Smooth muscle cell (in vitro differentiated cells): ENCODE results near the gene RFX2. TPM values are rescaled to one million over a fixed set of nuclear protein-coding genes. Genes with fewer than 3 reads are reported as not detected.

Experiments used
- DNase-seq: peaks from one replicate; lab custom pipeline; 2025; ENCODE audit not compliant: unreplicated experiment; lab: John Stamatoyannopoulos, UW
- H2AFZ ChIP-seq: fragments of 200-600 bp; sonication (generic); 2 replicates; pipeline ENCODE4 v1.6.0; 2016; ENCODE audit warnings: antibody characterized with exemption, low read depth, mild to moderate bottlenecking
- H3F3A ChIP-seq: fragments of 200-600 bp; sonication (generic); 2 replicates; pipeline ENCODE4 v1.6.0; 2017; ENCODE audit warnings: antibody characterized with exemption, low read depth
- H3K27ac ChIP-seq: fragments of 200-600 bp; sonication (generic); 2 replicates; pipeline ENCODE4 v1.5.1; 2016; ENCODE audit warnings: low read depth, mild to moderate bottlenecking
- H3K27me3 ChIP-seq: fragments of 200-600 bp; sonication (generic); 2 replicates; pipeline ENCODE4 v1.6.1; 2016; ENCODE audit warnings: low read depth, mild to moderate bottlenecking
- H3K36me3 ChIP-seq: fragments of 200-600 bp; sonication (generic); 2 replicates; pipeline ENCODE4 v1.5.1; 2016; ENCODE audit warnings: low read depth
- H3K4me1 ChIP-seq: fragments of 200-600 bp; sonication (generic); 2 replicates; pipeline ENCODE4 v1.5.1; 2016; ENCODE audit warnings: low read depth
- H3K4me2 ChIP-seq: fragments of 200-600 bp; sonication (generic); 2 replicates; pipeline ENCODE4 v1.6.0; 2016; ENCODE audit warnings: mild to moderate bottlenecking
- H3K4me3 ChIP-seq: fragments of 200-600 bp; sonication (generic); 2 replicates; pipeline ENCODE4 v1.5.1; 2016; ENCODE audit warnings: mild to moderate bottlenecking
- H3K79me2 ChIP-seq: fragments of 200-600 bp; sonication (generic); 2 replicates; pipeline ENCODE4 v1.6.0; 2016; ENCODE audit warnings: low read depth, mild to moderate bottlenecking
- H3K9ac ChIP-seq: fragments of 200-600 bp; sonication (generic); 2 replicates; pipeline ENCODE4 v1.6.0; 2016; ENCODE audit warnings: low read depth
- H3K9me3 ChIP-seq: fragments of 200-600 bp; sonication (generic); replicated peaks from 2 replicates; pipeline ENCODE4 v1.5.1; 2016; ENCODE audit warnings: low read depth
- H4K20me1 ChIP-seq: fragments of 200-600 bp; sonication (generic); 2 replicates; pipeline ENCODE4 v1.6.0; 2016; ENCODE audit warnings: low read depth
- WGBS: methylation state at CpG from one replicate; pipeline ENCODE4 v1.1.7; 2016; ENCODE audit warnings: low lambda C conversion rate; 5-methylcytosine and 5-hydroxymethylcytosine counted together
- polyA plus RNA-seq: library from polyadenylated mRNA; unstranded; fragments of >200 nt; fragmentation: Nextera tagmentation; extraction: Ambion mirVana; gene quantifications from 2 replicates; pipeline ENCODE4 v1.2.1, GENCODE V29; 2016
- total RNA-seq: library from RNA; depleted of rRNA; stranded (reverse); fragments of >200 nt; gene quantifications from 2 replicates; pipeline ENCODE4 v1.2.3, GENCODE V29; 2014
- TF ChIP-seq, protein P1 (sequence below): fragments of 200-600 bp; sonication (generic); IDR thresholded peaks from 2 replicates; pipeline ENCODE4 v1.5.1; 2017; ENCODE audit warnings: borderline replicate concordance, mild to moderate bottlenecking, antibody characterized with exemption; ENCODE audit not compliant: insufficient read depth, poor library complexity, severe bottlenecking

The RFX2 gene
- total and polyA plus RNA-seq, 2 experiments from 2014 or later: 4.7 to 7.5 TPM

DNA sequence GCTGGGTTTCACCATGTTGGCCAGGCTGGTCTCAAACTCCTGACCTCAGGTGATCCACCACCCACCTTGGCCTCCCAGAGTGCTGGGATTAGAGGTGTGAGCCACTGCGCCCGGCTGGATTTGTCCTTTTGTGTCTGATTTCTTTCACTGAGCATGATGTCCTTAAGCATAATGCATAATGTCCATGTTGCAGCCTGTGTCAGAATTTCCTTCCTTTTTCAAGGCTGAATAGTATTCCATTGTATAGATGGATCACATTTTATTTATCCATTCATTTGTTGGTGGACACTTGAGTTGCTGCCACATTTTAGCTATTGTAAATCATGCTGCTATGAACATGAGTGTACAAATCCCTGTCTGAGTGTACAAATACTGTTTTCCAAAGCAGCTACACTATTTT is 25.5 kb downstream of the RFX2 start:
- no peak overlapping the region for H2AFZ ChIP-seq
- H3K27ac ChIP-seq: no peak overlapping the region
- no peak overlapping the region for H3K4me2 ChIP-seq
- TF ChIP-seq, protein P1, sequence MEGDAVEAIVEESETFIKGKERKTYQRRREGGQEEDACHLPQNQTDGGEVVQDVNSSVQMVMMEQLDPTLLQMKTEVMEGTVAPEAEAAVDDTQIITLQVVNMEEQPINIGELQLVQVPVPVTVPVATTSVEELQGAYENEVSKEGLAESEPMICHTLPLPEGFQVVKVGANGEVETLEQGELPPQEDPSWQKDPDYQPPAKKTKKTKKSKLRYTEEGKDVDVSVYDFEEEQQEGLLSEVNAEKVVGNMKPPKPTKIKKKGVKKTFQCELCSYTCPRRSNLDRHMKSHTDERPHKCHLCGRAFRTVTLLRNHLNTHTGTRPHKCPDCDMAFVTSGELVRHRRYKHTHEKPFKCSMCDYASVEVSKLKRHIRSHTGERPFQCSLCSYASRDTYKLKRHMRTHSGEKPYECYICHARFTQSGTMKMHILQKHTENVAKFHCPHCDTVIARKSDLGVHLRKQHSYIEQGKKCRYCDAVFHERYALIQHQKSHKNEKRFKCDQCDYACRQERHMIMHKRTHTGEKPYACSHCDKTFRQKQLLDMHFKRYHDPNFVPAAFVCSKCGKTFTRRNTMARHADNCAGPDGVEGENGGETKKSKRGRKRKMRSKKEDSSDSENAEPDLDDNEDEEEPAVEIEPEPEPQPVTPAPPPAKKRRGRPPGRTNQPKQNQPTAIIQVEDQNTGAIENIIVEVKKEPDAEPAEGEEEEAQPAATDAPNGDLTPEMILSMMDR: no peak
- peaks cover 6% of the 10 kb centered on the region for H3F3A ChIP-seq
- no peak overlapping the region for H3K9ac ChIP-seq
- H3K79me2 ChIP-seq: no peaks in the 10 kb centered on the region
- H3K4me1 ChIP-seq: peaks cover 15% of the 10 kb centered on the region
- H3K9me3 ChIP-seq: no peaks in the 10 kb centered on the region
- H3K4me3 ChIP-seq: no peak overlapping the region
- H4K20me1 ChIP-seq: no peaks in the 10 kb centered on the region
- H3K27me3 ChIP-seq: no peaks in the 10 kb centered on the region
- no peaks in the 10 kb centered on the region for H3K36me3 ChIP-seq
- no peak for DNase-seq
- 100% methylated on average over 2 of the region's 2 CpGs for WGBS

DNA sequence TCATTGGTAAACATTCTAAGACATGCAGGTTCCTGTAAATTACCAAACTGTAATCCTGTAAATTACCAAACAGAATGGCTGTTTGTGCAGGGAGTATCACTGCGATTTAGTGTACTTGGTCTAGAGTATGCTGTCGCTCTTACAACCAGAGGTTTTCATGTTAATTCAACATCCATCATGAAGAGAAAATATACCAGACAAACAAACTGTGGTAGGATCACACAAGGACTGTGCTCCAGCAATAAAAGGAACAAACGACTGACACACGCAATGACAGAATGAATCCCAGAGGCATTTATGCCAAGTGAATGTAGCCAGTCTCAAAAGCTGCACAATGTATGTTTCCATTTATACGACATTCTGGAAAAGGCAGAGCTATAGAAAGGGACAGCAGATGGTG is 31.2 kb downstream of the RFX2 start:
- WGBS: 90% methylated on average over 5 of the region's 5 CpGs
- H3K27ac ChIP-seq: no peak overlapping the region
- no peaks in the 10 kb centered on the region for H3K4me1 ChIP-seq
- no peak overlapping the region for H3K9ac ChIP-seq
- no peaks in the 10 kb centered on the region for H4K20me1 ChIP-seq
- H3K27me3 ChIP-seq: no peaks in the 10 kb centered on the region
- no peak overlapping the region for H2AFZ ChIP-seq
- H3K4me2 ChIP-seq: no peak overlapping the region
- H3K9me3 ChIP-seq: no peaks in the 10 kb centered on the region
- no peaks in the 10 kb centered on the region for H3F3A ChIP-seq
- H3K79me2 ChIP-seq: no peaks in the 10 kb centered on the region
- no peaks in the 10 kb centered on the region for H3K36me3 ChIP-seq
- no peak overlapping the region for H3K4me3 ChIP-seq
- TF ChIP-seq, protein P1: no peak
- no peak for DNase-seq

DNA sequence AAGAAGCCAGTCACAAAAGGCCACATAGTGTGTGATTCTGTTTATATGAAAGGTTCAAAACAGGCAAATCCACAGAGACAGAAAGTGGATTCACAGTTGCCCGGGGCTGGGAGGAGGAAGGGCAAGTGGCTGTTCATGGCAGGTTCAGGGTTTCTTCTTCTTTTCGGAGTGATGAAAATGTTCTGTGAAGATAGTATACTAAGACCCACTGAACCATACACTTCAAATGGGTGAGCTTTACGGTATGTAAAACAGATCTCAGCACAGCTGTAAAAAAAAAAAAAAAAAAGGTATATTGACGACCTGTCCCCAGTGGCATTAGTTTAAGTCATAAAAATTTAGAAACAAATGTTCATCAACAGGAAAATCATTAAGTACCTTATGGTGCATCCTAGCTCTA is 32.2 kb downstream of the RFX2 start:
- no peaks in the 10 kb centered on the region for H3K36me3 ChIP-seq
- H3K27me3 ChIP-seq: no peaks in the 10 kb centered on the region
- H3K4me1 ChIP-seq: no peaks in the 10 kb centered on the region
- DNase-seq: no peak
- no peak overlapping the region for H3K27ac ChIP-seq
- H3K4me3 ChIP-seq: no peak overlapping the region
- H3K9me3 ChIP-seq: no peaks in the 10 kb centered on the region
- no peak overlapping the region for H3K4me2 ChIP-seq
- WGBS: 91% methylated on average over 4 of the region's 4 CpGs
- H4K20me1 ChIP-seq: no peaks in the 10 kb centered on the region
- no peak overlapping the region for H2AFZ ChIP-seq
- no peaks in the 10 kb centered on the region for H3K79me2 ChIP-seq
- TF ChIP-seq, protein P1: no peak
- H3K9ac ChIP-seq: no peak overlapping the region
- no peaks in the 10 kb centered on the region for H3F3A ChIP-seq

DNA sequence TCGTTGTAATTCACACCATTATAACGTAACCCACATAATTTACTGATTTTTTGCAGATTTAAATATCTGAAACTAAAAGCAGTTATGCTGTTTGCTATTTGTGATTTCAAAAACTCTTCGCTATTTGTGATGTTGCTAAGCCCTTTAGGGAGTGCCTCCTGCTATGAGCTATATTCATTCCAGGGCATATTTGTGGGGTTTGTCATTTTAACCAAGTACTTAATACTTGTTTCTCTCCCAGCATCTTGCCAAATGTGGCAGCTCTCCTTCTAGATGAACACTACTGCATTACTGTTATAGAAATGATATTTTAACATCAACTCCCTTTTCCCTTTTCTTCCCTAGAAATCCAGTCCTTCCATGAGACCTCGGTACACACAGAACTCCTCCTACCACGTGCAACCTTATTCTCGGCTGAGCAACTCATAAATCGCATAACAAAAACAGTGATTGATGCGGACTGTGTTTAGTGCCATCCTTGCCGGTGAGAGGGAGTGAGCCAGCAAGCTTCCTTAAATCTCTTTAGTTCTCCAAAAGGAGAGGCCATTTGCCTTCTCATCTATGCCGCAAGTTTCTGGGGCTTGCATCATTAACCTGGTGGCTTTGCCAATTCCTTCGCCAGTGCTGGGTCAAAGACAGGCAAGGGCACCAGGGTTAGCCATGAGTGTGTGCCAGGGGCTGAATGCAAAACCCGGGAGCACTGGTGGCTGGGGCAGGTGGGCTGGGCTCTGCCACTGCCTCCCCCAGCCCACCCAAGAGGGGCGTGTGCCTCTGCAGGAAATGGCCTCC is 33.4 kb downstream of the RFX2 start:
- Histone ChIP-seq H3F3A (no peaks in the 10 kb centered on the region), H2AFZ (no peak overlapping the region), H3K27me3 (no peaks in the 10 kb centered on the region), H3K4me1 (no peaks in the 10 kb centered on the region), H3K27ac (peak overlapping the region; percentile 41), H3K9me3 (no peaks in the 10 kb centered on the region), H4K20me1 (no peaks in the 10 kb centered on the region), H3K4me3 (no peak overlapping the region), H3K79me2 (no peaks in the 10 kb centered on the region), H3K4me2 (peak overlapping the region; percentile 62), H3K9ac (peak overlapping the region; percentile 20), H3K36me3 (no peaks in the 10 kb centered on the region)
- TF ChIP-seq, protein P1: no peak
- WGBS: 77% methylated on average over 13 of the region's 13 CpGs
- DNase-seq: no peak
